GM23248 (cell line): ENCODE measurements around the gene BCL2. TPM values are rescaled to one million over a fixed set of nuclear protein-coding genes. Genes with fewer than 3 reads are reported as not detected.
"Not testable (repeated sequence)": the region's sequence is repeated elsewhere in the genome, so short reads cannot be mapped to it uniquely, and the experiment has no call there.

Experiments used
- DNase-seq: peaks from one replicate; pipeline ENCODE4 v3.0.0-alpha.2; 2015
- H2AFZ ChIP-seq: fragments of 200-600 bp; sonication (generic); 2 replicates; pipeline ENCODE4 v1.6.1; 2016; ENCODE audit warnings: antibody characterized with exemption
- H3F3A ChIP-seq: fragments of 200-600 bp; sonication (generic); 2 replicates; pipeline ENCODE4 v1.6.1; 2016; ENCODE audit warnings: mild to moderate bottlenecking, antibody characterized with exemption, mixed run types; ENCODE audit not compliant: insufficient read depth
- H3K27ac ChIP-seq: fragments of 200-600 bp; sonication (generic); 2 replicates; pipeline ENCODE4 v1.5.1; 2016; ENCODE audit warnings: mild to moderate bottlenecking
- H3K27me3 ChIP-seq: fragments of 200-600 bp; sonication (generic); replicated peaks from 2 replicates; pipeline ENCODE4 v1.6.1; 2016; ENCODE audit warnings: mild to moderate bottlenecking; ENCODE audit not compliant: insufficient read depth
- H3K36me3 ChIP-seq: fragments of 200-600 bp; sonication (generic); 2 replicates; pipeline ENCODE4 v1.6.1; 2016; ENCODE audit warnings: low read depth, mild to moderate bottlenecking
- H3K4me1 ChIP-seq: fragments of 200-600 bp; sonication (generic); 2 replicates; pipeline ENCODE4 v1.6.1; 2016; ENCODE audit warnings: mild to moderate bottlenecking; ENCODE audit not compliant: insufficient read depth
- H3K4me2 ChIP-seq: fragments of 200-600 bp; sonication (generic); one replicate; pipeline ENCODE4 v1.6.1; 2016; ENCODE audit warnings: mild to moderate bottlenecking; ENCODE audit not compliant: unreplicated experiment
- H3K4me3 ChIP-seq: fragments of 200-600 bp; sonication (generic); 2 replicates; pipeline ENCODE4 v1.5.1; 2016; ENCODE audit warnings: mild to moderate bottlenecking
- H3K79me2 ChIP-seq: fragments of 200-600 bp; sonication (generic); 2 replicates; pipeline ENCODE4 v1.6.1; 2016; ENCODE audit warnings: mild to moderate bottlenecking; ENCODE audit not compliant: insufficient read depth
- H3K9ac ChIP-seq: fragments of 200-600 bp; sonication (generic); 2 replicates; pipeline ENCODE4 v1.6.1; 2016; ENCODE audit warnings: mild to moderate bottlenecking
- H3K9me2 ChIP-seq: fragments of 200-600 bp; sonication (generic); 2 replicates; pipeline ENCODE4 v1.6.1; 2016; ENCODE audit warnings: mixed run types, mild to moderate bottlenecking, moderate library complexity; ENCODE audit not compliant: insufficient read depth
- H3K9me3 ChIP-seq: fragments of 200-600 bp; sonication (generic); one replicate; pipeline ENCODE4 v1.6.1; 2017; ENCODE audit warnings: low read depth
- H4K20me1 ChIP-seq: fragments of 200-600 bp; sonication (generic); 2 replicates; pipeline ENCODE4 v1.6.0; 2016; ENCODE audit not compliant: insufficient read depth
- EZH2 ChIP-seq: fragments of 200-600 bp; sonication (generic); IDR thresholded peaks from 2 replicates; pipeline ENCODE4 v1.6.1; 2018; ENCODE audit warnings: antibody characterized with exemption, mild to moderate bottlenecking; ENCODE audit not compliant: insufficient read depth, poor library complexity, severe bottlenecking
- EZH2phosphoT487 ChIP-seq: fragments of 200-600 bp; sonication (generic); IDR thresholded peaks from 2 replicates; pipeline ENCODE4 v1.6.1; 2018; ENCODE audit warnings: antibody characterized with exemption, moderate library complexity, mild to moderate bottlenecking, low read depth; ENCODE audit not compliant: insufficient read depth
- WGBS, 2 experiments: methylation state at CpG; one replicate each; pipeline ENCODE4 v1.1.6; 2015 to 2017; ENCODE audit warnings: low lambda C conversion rate in 2 of 2, low coverage in 1 of 2; ENCODE audit errors: missing lambda C conversion rate in 2 of 2; 5-methylcytosine and 5-hydroxymethylcytosine counted together
- in situ Hi-C: fragments of 300-500 bp; cut with MboI; formaldehyde crosslinking; loops from 2 replicates; pipeline ENCODE4 v1.15.0; 2020
- polyA plus RNA-seq: library from polyadenylated mRNA; unstranded; fragments of >200 nt; fragmentation: Nextera tagmentation; extraction: Ambion mirVana; gene quantifications from 2 replicates; pipeline ENCODE4 v1.2.1, GENCODE V29; 2016
- total RNA-seq: library from RNA; depleted of rRNA; stranded (reverse); fragments of >200 nt; shearing (Covaris generic); gene quantifications from 2 replicates; pipeline ENCODE4 v1.2.3, GENCODE V29; 2014

Gene BCL2
- total and polyA plus RNA-seq, 2 experiments from 2014 or later: 0.30 to 1.5 TPM

DNA sequence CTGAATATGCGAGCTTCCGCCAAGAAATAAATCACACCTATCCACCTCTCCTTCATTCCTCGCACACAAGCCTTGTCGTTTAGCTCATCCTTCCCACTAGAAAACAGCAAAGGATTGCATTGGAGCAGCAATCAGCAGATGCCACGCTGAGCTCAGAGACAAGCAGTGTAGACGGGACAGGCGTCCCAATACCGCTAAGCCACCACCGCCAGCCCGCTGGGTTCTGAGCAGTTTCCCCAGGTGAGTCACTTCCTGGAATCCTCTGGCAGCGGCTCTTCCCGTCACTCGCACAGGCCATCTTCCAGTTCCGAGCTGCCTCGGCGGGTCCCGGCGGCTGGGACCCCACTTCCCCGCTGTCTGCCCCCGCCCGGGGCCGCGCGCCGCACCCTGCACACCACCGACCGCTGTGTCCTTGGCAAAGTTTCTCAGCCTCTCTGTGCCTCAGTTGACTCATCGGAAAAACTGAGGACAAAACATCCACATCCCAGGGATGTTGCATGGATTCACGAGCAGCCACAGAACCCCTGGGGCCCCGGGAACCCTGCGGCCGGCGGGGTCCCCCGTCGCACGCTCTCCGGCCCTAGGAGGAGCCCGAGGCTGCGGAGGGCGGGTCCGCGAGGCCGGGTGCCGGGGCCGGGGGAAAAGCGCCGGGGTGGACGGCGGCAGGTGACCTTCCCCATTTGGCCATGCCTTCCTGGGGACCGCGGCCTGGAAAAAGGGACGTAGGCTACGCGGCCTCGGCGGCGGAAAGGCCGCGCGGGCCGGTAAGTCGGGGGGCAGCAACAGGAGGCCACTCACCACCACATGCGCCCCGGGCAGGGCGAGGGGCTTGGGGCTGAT, 46.9 kb upstream of the BCL2 start:
- Histone ChIP-seq H4K20me1 (no peaks in the 10 kb centered on the region), H3K9me2 (no peaks in the 10 kb centered on the region), H3K9me3 (no peaks in the 10 kb centered on the region), H3K4me1 (peaks cover 21% of the 10 kb centered on the region; the same call in 1 of the 2 replicates), H3F3A (peaks cover 8% of the 10 kb centered on the region; the same call in 1 of the 2 replicates), H3K79me2 (peaks cover 40% of the 10 kb centered on the region), H3K27me3 (no peaks in the 10 kb centered on the region), H3K4me2 (peak overlapping the region; percentile 86), H2AFZ (peak overlapping the region; percentile 72), H3K9ac (peak overlapping the region; percentile 95), H3K4me3 (peak overlapping the region; percentile 99), H3K36me3 (0 out of 2 replicates have a peak, but pooled peaks cover 8% of the 10 kb centered on the region), H3K27ac (peak overlapping the region; percentile 91)
- no peak for TF ChIP-seq EZH2
- no peak for TF ChIP-seq EZH2phosphoT487
- in situ Hi-C loops: loop anchor here (25.0 kb wide), 1 partner anchor 471 kb away; no protein-coding TSS in a partner anchor
- WGBS, 2 experiments: 1% methylated on average over 43 to 51 of the region's 65 CpGs
- peak; percentile 92 for DNase-seq

DNA sequence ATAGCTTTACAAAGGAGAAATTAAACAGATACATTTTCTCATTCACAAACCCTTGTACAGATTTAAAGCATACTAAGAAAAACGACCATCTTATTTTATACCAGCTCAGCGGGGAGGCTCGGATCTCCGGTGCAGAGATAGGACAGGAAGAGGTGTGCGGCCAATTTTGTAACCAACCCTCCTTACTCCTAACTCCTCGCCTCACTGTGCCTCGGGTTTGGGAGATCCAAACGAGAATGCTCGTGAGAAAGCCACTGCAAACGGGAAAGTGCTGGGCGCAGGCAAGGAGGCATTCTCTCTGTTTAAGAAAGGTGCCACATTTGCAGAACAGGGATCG, 46.3 kb upstream of the BCL2 start:
- DNase-seq: peak; percentile 53
- H3K36me3 ChIP-seq: peaks cover 11% of the 10 kb centered on the region; the same call in 1 of the 2 replicates
- no peaks in the 10 kb centered on the region for H3K9me3 ChIP-seq
- 0 to 2% methylated on average over 12 of the region's 12 CpGs for WGBS, 2 experiments
- peak overlapping the region; percentile 99 for H3K4me3 ChIP-seq
- H4K20me1 ChIP-seq: no peaks in the 10 kb centered on the region
- peak overlapping the region; percentile 86 for H3K4me2 ChIP-seq
- H3K27me3 ChIP-seq: no peaks in the 10 kb centered on the region
- TF ChIP-seq EZH2 (no peak), EZH2phosphoT487 (no peak)
- in situ Hi-C loops: loop anchor here (25.0 kb wide), 1 partner anchor 471 kb away; no protein-coding TSS in a partner anchor
- peak overlapping the region; percentile 91 for H3K27ac ChIP-seq
- H3K9ac ChIP-seq: peak overlapping the region; percentile 95
- H3K4me1 ChIP-seq: peaks cover 21% of the 10 kb centered on the region; the same call in 1 of the 2 replicates
- H3K79me2 ChIP-seq: peaks cover 40% of the 10 kb centered on the region
- H3F3A ChIP-seq: peaks cover 8% of the 10 kb centered on the region; the same call in 1 of the 2 replicates
- H2AFZ ChIP-seq: peak overlapping the region; percentile 72
- no peaks in the 10 kb centered on the region for H3K9me2 ChIP-seq

DNA sequence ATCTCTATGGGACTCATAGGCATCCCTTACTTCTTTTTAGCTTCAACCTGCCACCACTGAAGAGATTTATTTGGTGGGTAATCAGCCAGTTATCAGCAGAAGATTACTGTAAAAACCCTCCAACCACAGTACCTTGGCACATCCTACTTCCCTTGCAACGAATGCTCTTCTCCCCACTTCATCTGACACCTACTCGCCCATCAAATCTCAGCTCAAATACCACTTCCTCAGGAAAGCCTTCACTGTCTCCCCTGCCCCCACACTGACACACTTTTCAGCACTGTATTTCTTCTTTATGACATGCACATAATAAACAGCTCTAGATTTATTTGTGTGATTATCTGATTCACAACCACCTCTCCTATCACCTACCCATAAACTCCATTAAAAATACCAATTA, 44.4 kb upstream of the BCL2 start:
- in situ Hi-C loops: loop anchor here (25.0 kb wide), 1 partner anchor 473 kb away; no protein-coding TSS in a partner anchor
- Histone ChIP-seq H3K4me2 (no peak overlapping the region), H3K27ac (no peak overlapping the region), H3K4me1 (peaks cover 21% of the 10 kb centered on the region; the same call in 1 of the 2 replicates), H3K9me3 (no peaks in the 10 kb centered on the region), H3K36me3 (peaks cover 27% of the 10 kb centered on the region), H3K27me3 (no peaks in the 10 kb centered on the region), H3K79me2 (peaks cover 40% of the 10 kb centered on the region), H4K20me1 (no peaks in the 10 kb centered on the region), H3F3A (peaks cover 8% of the 10 kb centered on the region; the same call in 1 of the 2 replicates), H2AFZ (no peak overlapping the region), H3K9me2 (no peaks in the 10 kb centered on the region), H3K4me3 (no peak overlapping the region), H3K9ac (no peak overlapping the region)
- TF ChIP-seq EZH2phosphoT487 (no peak), EZH2 (no peak)
- 89 to 97% methylated on average over 2 of the region's 2 CpGs for WGBS, 2 experiments
- no peak for DNase-seq

DNA sequence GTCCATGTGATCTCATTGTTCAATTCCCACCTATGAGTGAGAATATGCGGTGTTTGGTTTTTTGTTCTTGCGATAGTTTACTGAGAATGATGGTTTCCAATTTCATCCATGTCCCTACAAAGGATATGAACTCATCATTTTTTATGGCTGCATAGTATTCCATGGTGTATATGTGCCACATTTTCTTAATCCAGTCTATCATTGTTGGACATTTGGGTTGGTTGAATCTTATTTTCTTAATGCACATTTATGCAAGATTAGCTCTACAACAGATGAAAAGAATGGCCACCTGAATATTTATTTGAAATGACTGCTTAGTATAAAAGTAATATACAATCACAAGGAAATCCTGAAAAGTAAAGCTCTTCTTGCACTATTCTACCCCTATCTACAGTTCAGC, 43.9 kb upstream of the BCL2 start:
- Histone ChIP-seq H3K4me1 (peaks cover 16% of the 10 kb centered on the region; the same call in 1 of the 2 replicates), H3K36me3 (peaks cover 28% of the 10 kb centered on the region), H3K79me2 (peaks cover 40% of the 10 kb centered on the region)
- H3K27me3 ChIP-seq, H4K20me1 ChIP-seq, H3K9me2 ChIP-seq, H2AFZ ChIP-seq, H3K4me3 ChIP-seq, H3F3A ChIP-seq, H3K9me3 ChIP-seq, H3K27ac ChIP-seq, DNase-seq, H3K9ac ChIP-seq, H3K4me2 ChIP-seq: not testable (repeated sequence)
- in situ Hi-C loops: loop anchor here (25.0 kb wide), 1 partner anchor 474 kb away; no protein-coding TSS in a partner anchor
- no CpG with 5 or more reads among the region's 2 CpGs for WGBS, 2 experiments
